Left cardiac atrium (tissue), 4 donors: ENCODE data around the gene POLR3K. TPM values are rescaled to one million over a fixed set of nuclear protein-coding genes. Genes with fewer than 3 reads are reported as not detected.

Experiments
- ATAC-seq, 2 donors: fragments of 200-7000 bp; cut with Tn5 transposase; one replicate each; pipeline ENCODE4 v1.9.1; 2020; ENCODE audit warnings: mild to moderate bottlenecking in 2 of 2, moderate library complexity in 2 of 2
- DNase-seq: peaks from one replicate; pipeline ENCODE4 v3.0.0-alpha.2; 2020
- intact Hi-C, 2 donors: fragments of 100-400 bp; cut with DNase I; formaldehyde crosslinking; loops; one replicate each; pipeline versions ENCODE4 v1.14.1 to v1.15.1; 2022 to 2023
- long read RNA-seq: library from polyadenylated mRNA; unstranded; transcript quantifications from one replicate; pipeline ENCODE4 v2.0.0, GENCODE V29; 2021
- total RNA-seq, 2 donors: library from RNA; stranded (reverse); fragmentation: NEBNext Ultra II Directional; extraction: Animal tissue kit (Norgen Biotek cat#: 25700); gene quantifications; one replicate each; pipeline ENCODE4 v1.2.1, GENCODE V29; 2021
- donor health status: DM: no; HTN: yes; CAD: no.
- donor health status: DM: no; HTN: yes; CAD: no; lungs with severe emphysema.
- donor health status: DM: yes; HTN: yes; CAD: no.
- donor health status: Dilated cardiomyopathy.

POLR3K gene
- 10 to 100 TPM; 11.4 to 11.7 TPM for total RNA-seq
- long read RNA-seq, partial matches to known transcripts, result 0 of 3 reads
- long read RNA-seq, other reads (novel, unspliced or antisense), result 1 of 3 reads

DNA sequence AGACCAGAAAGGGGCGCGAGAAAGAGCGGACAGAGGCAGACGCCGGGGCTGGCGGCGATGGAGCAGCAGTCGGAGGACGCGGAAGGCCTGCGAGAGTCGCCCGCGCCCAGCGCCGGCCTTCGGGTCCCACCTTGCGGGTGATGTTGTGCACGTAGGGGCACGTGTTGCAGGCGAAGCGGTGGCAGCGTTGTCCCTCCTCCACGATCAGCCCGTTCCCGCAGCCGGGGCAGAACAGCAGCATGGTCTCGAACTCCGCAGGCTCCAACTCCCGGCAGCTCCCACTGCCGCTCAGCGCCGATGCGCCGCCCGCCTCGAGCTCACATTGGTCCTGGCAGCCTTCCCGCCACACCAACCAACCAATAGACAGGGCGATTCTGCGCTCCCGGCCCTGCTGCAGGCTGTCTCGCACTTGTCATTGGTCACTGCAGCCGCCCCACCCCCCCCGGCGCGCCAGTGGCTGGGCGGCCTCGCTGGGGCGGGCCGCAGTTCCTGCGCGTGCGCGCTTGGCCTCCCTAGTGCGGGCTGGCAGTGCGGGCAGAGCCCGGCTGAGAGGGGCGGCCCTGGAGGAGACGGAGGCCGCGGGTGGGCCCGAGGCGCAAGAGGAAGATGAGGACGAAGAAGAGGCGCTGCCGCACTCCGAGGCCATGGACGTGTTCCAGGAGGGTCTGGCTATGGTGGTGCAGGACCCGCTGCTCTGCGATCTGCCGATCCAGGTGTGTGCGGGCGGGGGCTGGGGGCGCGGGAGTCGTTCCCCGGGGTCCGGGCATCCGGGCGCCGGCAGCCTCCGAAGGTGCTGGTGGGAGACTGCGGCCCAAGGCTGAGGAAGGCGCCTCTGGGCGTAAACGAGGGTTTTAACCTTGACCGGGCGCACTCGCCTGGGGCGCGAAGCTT, at the start of gene POLR3K, which contains the start of gene SNRNP25:
Gene POLR3K (minus strand): TSS at position 263 of the 891 bp plus-strand sequence. CDS start 22 bp downstream, at position 241.
Gene SNRNP25 (plus strand): TSS at position 483 of the 891 bp plus-strand sequence. CDS start 189 bp downstream, at position 672.
- intact Hi-C loops, result no loop called here
- ATAC-seq (peak; percentile 96 to 98), DNase-seq (peak; percentile 100)

GRCh38 chr16:102060-102855, 48.9 kb upstream of the POLR3K start:
- intact Hi-C loops, result no loop called here
- ATAC-seq (peak; percentile 81 to 89), DNase-seq (peak; percentile 81)

DNA sequence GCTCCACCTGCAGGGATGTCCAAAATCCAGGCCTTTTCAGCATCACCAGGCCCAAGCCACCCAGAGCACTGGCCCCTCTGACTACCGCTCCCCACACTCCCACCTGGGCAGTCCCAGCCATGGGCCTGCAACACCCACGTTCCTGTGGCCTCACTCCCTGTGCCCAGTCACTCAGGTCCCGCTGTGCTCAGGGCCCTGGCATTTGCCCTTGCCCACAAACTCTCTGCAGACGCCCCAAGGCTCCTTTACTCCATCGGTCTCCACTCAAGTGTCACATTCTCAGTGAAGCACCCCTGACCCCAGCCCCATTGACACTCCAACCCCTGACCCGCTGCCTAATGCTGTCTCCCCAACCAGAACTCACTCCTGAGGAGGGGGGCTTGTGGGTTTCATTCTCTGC, 48.2 kb upstream of the POLR3K start:
- DNase-seq (no peak), ATAC-seq (peak in 1 of 2 donors; percentile 1)

GRCh38 chr16:100989-101388, 47.6 kb upstream of the POLR3K start:
- intact Hi-C loops, result no loop called here
- DNase-seq, result no peak
- no peak for ATAC-seq

More for the DNA sequence above, 48.2 kb upstream of the POLR3K start:
- intact Hi-C loops, result no loop called here

DNA sequence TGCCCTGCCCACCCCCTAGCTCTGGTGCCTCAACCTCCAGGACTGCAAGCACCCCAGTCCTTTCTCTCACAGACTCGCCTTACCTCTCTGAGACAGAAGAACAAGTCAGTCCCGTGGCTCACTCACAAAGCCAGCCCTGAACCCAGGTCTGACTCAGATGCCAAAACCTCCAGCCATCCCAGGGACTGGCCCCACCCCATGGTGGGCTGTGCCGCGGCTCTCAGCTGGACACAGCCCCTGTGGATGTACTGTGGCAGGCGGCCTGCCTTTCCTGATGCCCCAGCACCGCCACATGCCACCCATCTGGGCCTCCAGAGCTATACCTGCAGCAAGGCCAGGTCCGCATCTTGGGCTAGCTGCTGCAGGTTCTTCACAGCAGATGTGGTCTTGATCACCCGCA, 44.4 kb upstream of the POLR3K start:
- ATAC-seq (no peak), DNase-seq (no peak)
- intact Hi-C loops, result loop anchor here (1.0 to 2.0 kb wide), 2 partner anchors 33 kb away; no protein-coding TSS in a partner anchor

DNA sequence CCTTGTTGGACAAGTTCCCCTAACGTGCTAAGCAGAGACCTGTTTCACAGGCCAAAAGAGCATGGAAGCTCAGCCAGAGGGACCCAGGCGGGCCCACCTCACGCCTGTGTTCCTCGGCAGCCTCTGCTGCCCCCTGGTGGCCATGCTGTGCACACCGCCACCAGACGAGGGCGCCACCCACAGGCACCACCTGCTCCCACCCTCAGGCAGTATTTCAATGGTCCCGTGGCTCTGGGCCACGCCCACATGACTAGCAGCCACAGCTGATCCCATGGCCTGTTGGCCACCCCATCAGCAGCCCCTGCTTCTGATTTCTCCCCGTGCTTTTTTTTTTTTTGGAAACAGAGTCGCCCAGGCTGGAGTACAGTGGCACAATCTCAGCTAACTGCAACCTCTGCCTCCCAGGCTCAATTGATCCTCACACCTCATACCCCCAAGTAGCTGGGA, 43.5 kb upstream of the POLR3K start:
- ATAC-seq (peak; percentile 85 to 87), DNase-seq (peak; percentile 89)
- intact Hi-C loops, result loop anchor here (1.0 to 2.0 kb wide), 2 partner anchors 32 kb away; no protein-coding TSS in a partner anchor

DNA sequence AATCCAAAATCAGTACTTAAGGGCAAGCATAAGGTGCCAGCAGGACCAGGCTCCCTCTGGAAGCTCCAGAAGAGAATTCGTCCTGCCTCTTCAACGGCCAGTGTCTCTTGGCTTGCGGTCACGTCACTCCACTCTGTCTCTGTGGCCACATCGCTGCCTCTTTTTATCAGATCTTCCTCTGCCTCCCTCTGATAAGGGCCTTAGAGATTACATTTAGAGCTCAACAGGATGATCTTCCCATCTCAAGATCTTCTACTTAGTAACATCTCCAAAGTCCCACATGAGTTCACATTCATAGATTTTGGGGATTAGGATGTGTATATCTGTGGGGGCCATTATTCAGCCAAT, 41.5 kb upstream of the POLR3K start:
- intact Hi-C loops, result no loop called here
- ATAC-seq (no peak), DNase-seq (no peak)

GRCh38 chr16:92431-93339, 39.3 kb upstream of the POLR3K start:
- ATAC-seq (no peak), DNase-seq (no peak)
- intact Hi-C loops, result no loop called here

DNA sequence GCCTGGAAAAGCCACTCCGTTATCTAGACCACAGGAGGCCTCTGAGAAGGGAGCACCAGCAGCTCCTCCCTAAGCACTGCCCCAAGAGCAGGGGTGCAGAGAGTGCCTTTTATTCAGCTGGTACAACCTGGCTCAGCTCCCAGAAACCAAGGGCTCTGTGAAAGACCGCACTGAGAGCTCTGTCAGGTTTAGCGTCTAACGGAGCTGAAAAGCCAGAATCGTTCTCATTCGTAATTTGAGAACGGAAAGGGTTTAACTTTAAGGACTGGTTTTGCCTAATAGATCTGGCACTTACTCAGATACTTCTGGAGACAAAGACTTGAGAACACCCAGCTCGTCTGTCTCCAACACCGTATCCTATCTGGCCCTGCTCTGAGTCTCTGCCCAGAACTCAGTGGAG, 38.1 kb upstream of the POLR3K start:
- intact Hi-C loops, result no loop called here
- DNase-seq, result no peak
- ATAC-seq, result peak; percentile 53 to 81

DNA sequence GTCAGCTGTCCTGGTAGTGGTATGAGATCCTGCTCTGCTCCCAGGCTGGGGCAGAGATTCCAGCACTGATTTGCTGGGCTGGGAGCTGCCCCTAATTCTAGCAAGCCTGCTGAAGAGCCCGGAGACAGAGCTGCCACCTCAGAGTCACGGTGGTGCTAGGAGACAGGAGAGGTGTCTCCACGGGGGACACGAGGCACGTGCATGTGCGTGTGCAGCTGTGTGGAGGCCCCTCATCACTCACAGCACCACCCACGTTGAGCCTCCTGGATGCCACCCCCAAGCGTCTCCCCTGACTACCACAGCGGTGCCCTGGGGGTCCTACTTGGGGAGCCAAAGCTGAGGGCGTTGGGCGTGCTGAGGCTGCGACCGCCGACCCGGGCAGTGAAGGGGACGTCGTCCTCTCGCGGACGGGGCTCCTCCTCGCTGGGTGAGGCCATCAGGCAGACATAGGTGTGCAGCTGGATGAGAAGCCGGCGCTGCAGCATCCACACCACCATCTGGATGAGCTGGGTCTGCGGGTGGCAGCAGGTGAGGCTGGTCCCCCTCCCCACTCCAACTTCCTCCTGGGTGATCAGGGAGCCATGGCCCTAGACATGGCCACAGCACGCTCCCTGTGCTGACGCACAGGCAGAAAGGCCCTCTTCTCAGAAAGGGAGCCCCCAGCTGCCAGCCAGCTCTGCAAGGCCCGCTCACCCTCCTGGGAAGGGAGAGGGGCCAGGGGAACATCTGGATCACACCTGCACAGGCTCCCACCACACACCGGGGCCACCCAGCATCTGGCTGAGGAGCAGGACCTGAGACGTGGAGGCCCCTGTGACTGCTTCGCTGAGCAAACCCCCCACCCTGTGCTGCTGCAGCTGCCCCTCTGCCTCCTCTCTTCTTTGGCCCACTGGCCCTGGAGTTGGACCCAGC, 36.2 kb upstream of the POLR3K start:
- DNase-seq, result no peak
- no peak for ATAC-seq
- intact Hi-C loops, result no loop called here

DNA sequence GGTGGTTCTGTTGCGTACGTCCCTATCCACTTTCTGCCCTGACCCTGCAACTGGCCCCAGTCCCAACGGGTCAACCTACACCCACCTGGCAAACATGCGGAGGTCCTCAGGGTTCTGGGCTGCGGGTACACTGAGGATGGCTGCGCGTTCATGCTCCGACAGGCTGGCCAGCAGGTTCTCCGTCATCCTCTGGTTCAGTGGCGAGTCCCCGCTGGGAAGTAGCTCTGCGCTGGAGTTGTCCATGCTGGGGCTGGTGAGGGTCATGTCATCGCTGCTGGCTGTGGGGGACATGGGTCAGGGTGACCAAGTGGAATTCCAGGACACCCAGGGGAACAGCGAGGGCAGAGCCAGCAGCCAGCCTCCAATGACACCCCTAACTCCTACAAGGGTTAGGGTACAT, 35.2 kb upstream of the POLR3K start:
- no peak for ATAC-seq
- intact Hi-C loops, result no loop called here

DNA sequence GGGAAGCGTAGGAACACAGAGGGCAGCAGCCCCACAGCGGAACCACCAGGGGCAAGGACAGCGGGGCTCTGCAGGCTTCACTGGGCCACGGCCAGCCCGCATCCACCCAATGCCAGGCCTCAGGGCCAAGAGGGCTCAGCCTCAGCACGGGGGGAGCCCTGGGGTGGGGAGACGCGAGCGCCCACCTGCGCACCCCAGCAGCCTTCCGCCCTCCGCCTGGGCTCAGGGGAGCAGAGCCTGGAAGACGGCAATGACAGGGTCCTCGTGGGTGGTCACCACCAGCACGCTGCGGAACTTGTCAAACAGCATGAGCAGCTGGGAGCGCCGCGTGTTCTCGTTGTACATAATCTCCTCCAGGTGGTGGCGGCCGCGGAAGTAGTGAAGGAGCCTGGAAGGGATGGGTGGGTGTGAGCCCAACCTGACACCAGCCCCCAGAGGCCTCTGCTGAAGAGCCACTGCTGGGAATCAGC, 33.1 kb upstream of the POLR3K start:
- intact Hi-C loops, result no loop called here
- DNase-seq (no peak), ATAC-seq (no peak)

More for the DNA sequence above, 35.2 kb upstream of the POLR3K start:
- no peak for DNase-seq

DNA sequence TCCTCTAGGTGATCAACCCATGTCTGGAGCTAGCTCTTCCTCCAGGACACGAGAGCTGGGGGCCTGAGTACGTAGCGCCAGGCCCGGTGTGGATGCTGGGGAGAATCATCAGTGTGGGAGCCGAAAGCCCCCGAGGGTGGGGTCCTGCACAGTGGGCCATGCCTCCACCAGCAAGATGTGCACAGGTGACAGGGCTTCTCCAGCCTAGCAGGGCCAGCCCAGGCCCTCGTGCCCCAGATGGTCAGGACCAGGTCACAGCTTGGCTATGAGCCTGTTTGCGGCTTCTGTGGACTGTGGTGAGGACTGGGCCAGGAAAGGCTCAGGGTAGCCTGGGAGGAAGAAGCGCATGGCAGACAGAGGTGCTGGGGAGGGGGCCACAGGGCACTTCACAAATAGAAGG, 32.5 kb upstream of the POLR3K start:
- intact Hi-C loops, result no loop called here
- DNase-seq, result no peak
- no peak for ATAC-seq

- intact Hi-C loops, result no loop called here
- DNase-seq (no peak), ATAC-seq (no peak)
These were observed 32.0 kb upstream of the POLR3K start for GRCh38 chr16:85407-85782.

DNA sequence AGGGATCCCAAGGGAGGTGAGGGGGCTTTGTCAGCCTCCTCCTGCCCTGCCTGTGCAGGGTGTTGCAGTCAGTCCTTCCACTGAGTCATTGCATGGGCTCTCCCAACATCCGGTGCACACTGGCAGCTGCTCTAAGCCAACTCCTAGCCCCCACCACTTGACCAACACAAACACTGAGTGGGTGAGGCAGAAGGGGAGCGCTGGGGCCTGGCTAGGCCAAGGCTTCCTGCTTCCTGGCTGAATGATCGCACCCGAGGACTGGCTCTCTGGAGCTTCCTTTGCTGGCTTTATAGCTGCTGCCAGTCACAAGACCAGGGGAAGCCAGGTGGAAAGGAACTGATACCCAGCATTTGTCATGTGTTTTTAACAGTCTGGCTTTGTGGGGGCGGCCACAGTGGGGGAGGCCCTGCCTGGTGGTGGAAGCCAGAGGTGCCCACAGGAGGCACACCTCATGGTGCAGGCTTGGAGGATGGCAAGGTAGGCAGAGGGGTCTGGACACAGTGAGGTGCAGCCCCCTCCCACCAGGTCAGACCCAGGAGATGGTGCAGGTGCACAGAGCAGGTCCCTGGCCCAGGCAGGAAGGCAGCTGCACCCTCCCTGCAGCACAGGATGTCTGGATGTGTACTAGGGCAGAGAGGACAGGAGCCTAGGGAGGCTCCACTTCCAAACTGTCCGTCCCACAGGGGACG, 31.5 kb upstream of the POLR3K start:
- ATAC-seq, result peak; percentile 83 to 89
- DNase-seq, result peak; percentile 86
- intact Hi-C loops, result no loop called here

DNA sequence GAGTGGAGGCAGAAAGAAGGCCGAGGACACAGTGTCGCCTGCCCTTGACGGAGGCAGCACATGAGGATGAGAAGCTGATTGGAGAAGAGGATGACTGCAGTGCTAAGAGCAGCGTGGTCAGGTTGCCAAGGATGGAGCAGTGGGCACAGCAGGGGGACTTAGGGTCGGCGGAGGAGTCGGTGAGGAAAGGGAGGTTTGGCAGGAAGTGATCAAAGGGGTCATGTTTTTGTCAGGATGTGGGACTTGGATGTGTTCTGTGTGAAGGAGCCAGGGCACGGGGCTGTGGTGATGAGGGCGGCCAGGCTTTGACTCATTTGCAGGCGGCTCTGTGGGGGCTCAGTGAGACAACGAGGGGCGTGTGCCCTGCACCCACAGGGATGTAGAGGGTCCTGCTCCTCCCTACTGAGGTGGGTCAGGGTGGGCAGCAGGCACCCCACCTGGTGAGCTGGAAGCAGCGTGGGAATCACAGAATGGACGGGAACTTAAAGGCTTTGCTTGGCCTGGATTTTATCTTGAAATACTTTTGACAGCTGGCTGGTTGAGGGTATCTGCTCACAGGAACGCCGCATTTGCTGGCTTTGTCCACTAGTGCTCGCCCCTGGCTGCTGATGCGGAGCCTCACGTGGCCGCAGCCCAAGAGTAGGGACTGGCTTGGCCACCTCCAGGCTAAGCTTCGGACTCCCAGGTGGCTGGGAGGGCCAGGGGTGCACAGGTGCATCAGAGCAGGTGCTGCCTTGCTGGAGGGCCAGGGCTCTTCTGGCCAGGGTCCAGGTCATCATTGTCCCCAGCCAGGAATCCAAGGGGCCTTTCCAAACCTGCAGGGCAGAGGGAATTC, 30.6 kb upstream of the POLR3K start:
- intact Hi-C loops, result no loop called here
- DNase-seq, result peak; percentile 65
- ATAC-seq, result peak; percentile 32 to 36
